ENCODE data around the gene CD27. TPM values are rescaled to one million over a fixed set of nuclear protein-coding genes. Genes with fewer than 3 reads are reported as not detected.

CD27 gene
- total and polyA plus RNA-seq, 2 of the 13 experiments (the other 11 are each of a cell fraction or from before 2014, with no cell fraction given): 0.12 TPM; not detected in 1

DNA sequence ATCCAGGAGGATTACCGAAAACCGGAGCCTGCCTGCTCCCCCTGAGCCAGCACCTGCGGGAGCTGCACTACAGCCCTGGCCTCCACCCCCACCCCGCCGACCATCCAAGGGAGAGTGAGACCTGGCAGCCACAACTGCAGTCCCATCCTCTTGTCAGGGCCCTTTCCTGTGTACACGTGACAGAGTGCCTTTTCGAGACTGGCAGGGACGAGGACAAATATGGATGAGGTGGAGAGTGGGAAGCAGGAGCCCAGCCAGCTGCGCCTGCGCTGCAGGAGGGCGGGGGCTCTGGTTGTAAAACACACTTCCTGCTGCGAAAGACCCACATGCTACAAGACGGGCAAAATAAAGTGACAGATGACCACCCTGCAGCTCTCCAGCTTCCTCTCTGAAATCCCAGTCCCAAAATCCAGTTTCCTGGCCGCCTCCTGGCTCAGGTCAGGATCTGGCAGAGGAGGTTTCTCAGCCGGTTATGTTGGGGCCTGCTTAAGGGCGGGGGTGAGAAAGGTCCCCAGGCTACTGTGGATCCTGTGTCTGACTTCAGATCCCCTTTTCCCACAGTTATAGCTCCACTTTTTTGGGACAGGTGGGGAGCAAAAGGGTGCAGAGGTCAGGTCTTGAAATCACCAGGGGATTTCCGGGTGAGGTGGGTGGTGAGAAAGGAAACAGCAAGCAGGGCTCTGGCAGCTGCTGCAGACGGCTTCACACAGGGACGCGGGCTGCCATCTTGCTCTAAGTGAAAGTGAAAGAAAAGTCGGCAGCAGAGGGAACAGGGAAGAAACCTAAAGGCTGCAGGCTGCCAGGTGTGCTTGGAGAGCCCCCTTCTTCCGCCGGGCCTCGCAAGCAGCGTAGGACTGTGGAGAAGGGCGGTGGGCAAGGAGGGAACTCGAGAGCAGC, 6.8 kb downstream of the CD27 start, which contains the start of gene TAPBPL (continued):
- TF ChIP-seq, protein P1, sequence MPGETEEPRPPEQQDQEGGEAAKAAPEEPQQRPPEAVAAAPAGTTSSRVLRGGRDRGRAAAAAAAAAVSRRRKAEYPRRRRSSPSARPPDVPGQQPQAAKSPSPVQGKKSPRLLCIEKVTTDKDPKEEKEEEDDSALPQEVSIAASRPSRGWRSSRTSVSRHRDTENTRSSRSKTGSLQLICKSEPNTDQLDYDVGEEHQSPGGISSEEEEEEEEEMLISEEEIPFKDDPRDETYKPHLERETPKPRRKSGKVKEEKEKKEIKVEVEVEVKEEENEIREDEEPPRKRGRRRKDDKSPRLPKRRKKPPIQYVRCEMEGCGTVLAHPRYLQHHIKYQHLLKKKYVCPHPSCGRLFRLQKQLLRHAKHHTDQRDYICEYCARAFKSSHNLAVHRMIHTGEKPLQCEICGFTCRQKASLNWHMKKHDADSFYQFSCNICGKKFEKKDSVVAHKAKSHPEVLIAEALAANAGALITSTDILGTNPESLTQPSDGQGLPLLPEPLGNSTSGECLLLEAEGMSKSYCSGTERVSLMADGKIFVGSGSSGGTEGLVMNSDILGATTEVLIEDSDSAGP (CRISPR knock-in tag; IDR thresholded peaks at IDR 0.05; ENCODE audit: borderline replicate concordance): peak; percentile 78; the same call in 1 of the 2 replicates
- TF ChIP-seq, protein P2, sequence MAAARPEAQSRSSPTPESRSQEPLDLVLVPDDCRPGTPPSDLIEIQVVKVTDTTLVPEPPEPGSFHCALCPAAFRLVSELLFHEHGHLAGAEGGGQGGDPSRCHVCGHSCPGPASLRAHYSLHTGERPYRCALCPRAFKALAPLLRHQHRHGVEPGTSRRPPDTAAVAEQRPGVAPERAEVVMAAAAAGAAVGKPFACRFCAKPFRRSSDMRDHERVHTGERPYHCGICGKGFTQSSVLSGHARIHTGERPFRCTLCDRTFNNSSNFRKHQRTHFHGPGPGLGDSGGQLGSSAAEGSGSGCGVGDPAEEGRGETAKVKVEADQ (CRISPR knock-in tag; IDR thresholded peaks at IDR 0.05; ENCODE audit: borderline replicate concordance): peak; percentile 59; the same call in 1 of the 2 replicates
- TF ChIP-seq EHMT2 (IDR thresholded peaks at IDR 0.05; ENCODE audit: borderline replicate concordance, low read depth, low read length) (no peak), SMC3 (IDR thresholded peaks at IDR 0.05; ENCODE audit: low read length) (no peak), POLR2AphosphoS5 (IDR thresholded peaks at IDR 0.05; ENCODE audit: low read depth, low read length) (peak; percentile 87), NFKB2 (CRISPR knock-in tag; IDR thresholded peaks at IDR 0.05; ENCODE audit: borderline replicate concordance) (peak; percentile 61; the same call in 1 of the 2 replicates), ZNF558 (CRISPR knock-in tag; IDR thresholded peaks at IDR 0.05; ENCODE audit: borderline replicate concordance) (no peak), ZNF879 (CRISPR knock-in tag; IDR thresholded peaks at IDR 0.05) (no peak), ZNF484 (CRISPR knock-in tag; IDR thresholded peaks at IDR 0.05; ENCODE audit: borderline replicate concordance, low read depth) (no peak)
- TF ChIP-seq, protein P3, sequence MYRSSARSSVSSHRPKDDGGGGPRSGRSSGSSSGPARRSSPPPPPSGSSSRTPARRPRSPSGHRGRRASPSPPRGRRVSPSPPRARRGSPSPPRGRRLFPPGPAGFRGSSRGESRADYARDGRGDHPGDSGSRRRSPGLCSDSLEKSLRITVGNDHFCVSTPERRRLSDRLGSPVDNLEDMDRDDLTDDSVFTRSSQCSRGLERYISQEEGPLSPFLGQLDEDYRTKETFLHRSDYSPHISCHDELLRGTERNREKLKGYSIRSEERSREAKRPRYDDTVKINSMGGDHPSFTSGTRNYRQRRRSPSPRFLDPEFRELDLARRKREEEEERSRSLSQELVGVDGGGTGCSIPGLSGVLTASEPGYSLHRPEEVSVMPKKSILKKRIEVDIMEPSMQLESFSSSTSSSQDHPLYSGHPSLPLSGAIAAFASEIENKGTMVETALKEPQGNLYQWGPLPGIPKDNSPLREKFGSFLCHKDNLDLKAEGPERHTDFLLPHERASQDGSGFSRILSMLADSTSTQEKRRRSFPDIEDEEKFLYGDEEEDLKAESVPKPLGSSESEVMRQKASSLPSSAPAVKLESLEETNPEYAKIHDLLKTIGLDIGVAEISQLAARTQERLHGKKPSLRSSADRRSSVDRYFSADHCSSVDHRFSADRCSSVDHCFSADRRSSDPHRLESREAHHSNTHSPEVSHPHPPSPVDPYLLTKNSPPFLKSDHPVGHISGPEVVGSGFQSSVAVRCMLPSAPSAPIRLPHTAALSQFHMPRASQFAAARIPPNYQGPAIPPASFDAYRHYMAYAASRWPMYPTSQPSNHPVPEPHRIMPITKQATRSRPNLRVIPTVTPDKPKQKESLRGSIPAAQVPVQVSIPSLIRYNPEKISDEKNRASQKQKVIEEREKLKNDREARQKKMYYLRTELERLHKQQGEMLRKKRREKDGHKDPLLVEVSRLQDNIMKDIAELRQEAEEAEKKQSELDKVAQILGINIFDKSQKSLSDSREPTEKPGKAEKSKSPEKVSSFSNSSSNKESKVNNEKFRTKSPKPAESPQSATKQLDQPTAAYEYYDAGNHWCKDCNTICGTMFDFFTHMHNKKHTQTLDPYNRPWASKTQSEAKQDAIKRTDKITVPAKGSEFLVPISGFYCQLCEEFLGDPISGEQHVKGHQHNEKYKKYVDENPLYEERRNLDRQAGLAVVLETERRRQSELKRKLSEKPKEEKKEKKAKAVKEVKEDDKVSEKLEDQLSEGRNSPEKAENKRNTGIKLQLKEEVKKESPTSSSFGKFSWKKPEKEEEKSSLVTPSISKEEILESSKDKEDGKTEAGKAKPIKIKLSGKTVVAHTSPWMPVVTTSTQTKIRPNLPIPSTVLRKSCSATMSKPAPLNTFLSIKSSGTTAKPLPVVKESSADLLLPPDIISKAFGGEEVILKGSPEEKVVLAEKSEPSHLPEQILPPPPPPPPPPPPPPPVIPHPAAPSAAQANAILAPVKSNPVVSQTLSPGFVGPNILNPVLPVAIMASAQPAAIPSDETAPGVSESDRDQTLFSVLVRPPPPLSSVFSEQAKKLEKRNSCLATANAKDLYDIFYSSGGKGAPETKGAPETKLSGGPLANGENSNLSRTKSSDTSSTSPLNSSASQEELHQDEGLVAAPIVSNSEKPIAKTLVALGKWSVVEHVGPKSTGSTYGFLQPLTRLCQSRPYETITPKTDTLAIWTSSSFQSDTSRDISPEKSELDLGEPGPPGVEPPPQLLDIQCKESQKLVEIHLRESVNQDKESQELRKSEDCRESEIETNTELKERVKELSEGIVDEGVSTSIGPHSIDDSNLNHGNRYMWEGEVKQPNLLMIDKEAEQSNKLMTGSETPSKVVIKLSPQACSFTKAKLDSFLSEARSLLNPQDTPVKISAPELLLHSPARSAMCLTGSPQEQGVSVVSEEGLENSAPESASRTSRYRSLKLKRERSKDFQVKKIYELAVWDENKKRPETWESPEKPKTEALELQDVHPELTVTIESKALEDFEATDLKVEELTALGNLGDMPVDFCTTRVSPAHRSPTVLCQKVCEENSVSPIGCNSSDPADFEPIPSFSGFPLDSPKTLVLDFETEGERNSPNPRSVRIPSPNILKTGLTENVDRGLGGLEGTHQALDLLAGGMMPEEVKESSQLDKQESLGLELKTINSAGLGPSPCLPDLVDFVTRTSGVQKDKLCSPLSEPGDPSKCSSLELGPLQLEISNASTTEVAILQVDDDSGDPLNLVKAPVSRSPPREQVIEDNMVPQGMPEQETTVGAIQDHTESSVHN (CRISPR knock-in tag; IDR thresholded peaks at IDR 0.05): no peak
- TF ChIP-seq, protein P4, sequence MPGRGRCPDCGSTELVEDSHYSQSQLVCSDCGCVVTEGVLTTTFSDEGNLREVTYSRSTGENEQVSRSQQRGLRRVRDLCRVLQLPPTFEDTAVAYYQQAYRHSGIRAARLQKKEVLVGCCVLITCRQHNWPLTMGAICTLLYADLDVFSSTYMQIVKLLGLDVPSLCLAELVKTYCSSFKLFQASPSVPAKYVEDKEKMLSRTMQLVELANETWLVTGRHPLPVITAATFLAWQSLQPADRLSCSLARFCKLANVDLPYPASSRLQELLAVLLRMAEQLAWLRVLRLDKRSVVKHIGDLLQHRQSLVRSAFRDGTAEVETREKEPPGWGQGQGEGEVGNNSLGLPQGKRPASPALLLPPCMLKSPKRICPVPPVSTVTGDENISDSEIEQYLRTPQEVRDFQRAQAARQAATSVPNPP (CRISPR knock-in tag; IDR thresholded peaks at IDR 0.05): no peak
- TF ChIP-seq, protein P5, sequence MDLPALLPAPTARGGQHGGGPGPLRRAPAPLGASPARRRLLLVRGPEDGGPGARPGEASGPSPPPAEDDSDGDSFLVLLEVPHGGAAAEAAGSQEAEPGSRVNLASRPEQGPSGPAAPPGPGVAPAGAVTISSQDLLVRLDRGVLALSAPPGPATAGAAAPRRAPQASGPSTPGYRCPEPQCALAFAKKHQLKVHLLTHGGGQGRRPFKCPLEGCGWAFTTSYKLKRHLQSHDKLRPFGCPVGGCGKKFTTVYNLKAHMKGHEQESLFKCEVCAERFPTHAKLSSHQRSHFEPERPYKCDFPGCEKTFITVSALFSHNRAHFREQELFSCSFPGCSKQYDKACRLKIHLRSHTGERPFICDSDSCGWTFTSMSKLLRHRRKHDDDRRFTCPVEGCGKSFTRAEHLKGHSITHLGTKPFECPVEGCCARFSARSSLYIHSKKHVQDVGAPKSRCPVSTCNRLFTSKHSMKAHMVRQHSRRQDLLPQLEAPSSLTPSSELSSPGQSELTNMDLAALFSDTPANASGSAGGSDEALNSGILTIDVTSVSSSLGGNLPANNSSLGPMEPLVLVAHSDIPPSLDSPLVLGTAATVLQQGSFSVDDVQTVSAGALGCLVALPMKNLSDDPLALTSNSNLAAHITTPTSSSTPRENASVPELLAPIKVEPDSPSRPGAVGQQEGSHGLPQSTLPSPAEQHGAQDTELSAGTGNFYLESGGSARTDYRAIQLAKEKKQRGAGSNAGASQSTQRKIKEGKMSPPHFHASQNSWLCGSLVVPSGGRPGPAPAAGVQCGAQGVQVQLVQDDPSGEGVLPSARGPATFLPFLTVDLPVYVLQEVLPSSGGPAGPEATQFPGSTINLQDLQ (CRISPR knock-in tag; IDR thresholded peaks at IDR 0.05): no peak
